Loucy (cell line): ENCODE results near the gene RNU11.

ENCODE experiments used
- H2AFZ ChIP-seq: fragments of 200-600 bp; sonication (generic); 2 replicates; pipeline ENCODE4 v1.6.0; 2016; ENCODE audit warnings: antibody characterized with exemption, mild to moderate bottlenecking, low read length, moderate library complexity
- H3F3A ChIP-seq: fragments of 200-600 bp; 2 replicates; pipeline ENCODE4 v1.6.0; 2016; ENCODE audit warnings: antibody characterized with exemption, low read depth, mild to moderate bottlenecking
- H3K27me3 ChIP-seq: fragments of 200-600 bp; sonication (generic); 2 replicates; pipeline ENCODE4 v1.6.1; 2014; ENCODE audit warnings: low read length, mild to moderate bottlenecking; ENCODE audit not compliant: insufficient read depth, poor library complexity, severe bottlenecking
- H3K36me3 ChIP-seq: fragments of 200-600 bp; sonication (generic); 2 replicates; pipeline ENCODE4 v1.6.1; 2016; ENCODE audit warnings: low read length; ENCODE audit not compliant: insufficient read depth
- H3K4me1 ChIP-seq: fragments of 200-600 bp; sonication (generic); 2 replicates; pipeline ENCODE4 v1.5.1; 2014; ENCODE audit warnings: low read length, mild to moderate bottlenecking; ENCODE audit not compliant: insufficient read depth, poor library complexity, severe bottlenecking
- H3K4me2 ChIP-seq: fragments of 200-600 bp; sonication (generic); 2 replicates; pipeline ENCODE4 v1.6.0; 2014; ENCODE audit warnings: antibody characterized with exemption, low read length, low read depth, mild to moderate bottlenecking; ENCODE audit not compliant: poor library complexity, severe bottlenecking
- H3K4me3 ChIP-seq: fragments of 200-600 bp; sonication (generic); 2 replicates; pipeline ENCODE4 v1.5.1; 2014; ENCODE audit warnings: low read length, mild to moderate bottlenecking, mixed read lengths; ENCODE audit not compliant: poor library complexity, severe bottlenecking
- H3K79me2 ChIP-seq: fragments of 200-600 bp; sonication (generic); 2 replicates; pipeline ENCODE4 v1.6.1; 2014; ENCODE audit warnings: low read length; ENCODE audit not compliant: insufficient read depth
- H3K9ac ChIP-seq: fragments of 200-600 bp; sonication (generic); 2 replicates; pipeline ENCODE4 v1.6.0; 2014; ENCODE audit warnings: mild to moderate bottlenecking, low read depth, low read length, moderate library complexity; ENCODE audit not compliant: poor library complexity, severe bottlenecking
- H3K9me2 ChIP-seq: fragments of 200-600 bp; sonication (generic); replicated peaks from 2 replicates; pipeline ENCODE4 v1.6.1; 2016; ENCODE audit warnings: low read depth, low read length, mixed read lengths
- H3K9me3 ChIP-seq: fragments of 200-600 bp; sonication (generic); 2 replicates; pipeline ENCODE4 v1.6.1; 2014; ENCODE audit warnings: mild to moderate bottlenecking, antibody characterized with exemption, low read length, low read depth; ENCODE audit not compliant: insufficient read depth
- H4K20me1 ChIP-seq: fragments of 200-600 bp; sonication (generic); 2 replicates; pipeline ENCODE4 v1.6.0; 2014; ENCODE audit warnings: antibody characterized with exemption, low read length, mild to moderate bottlenecking; ENCODE audit not compliant: insufficient read depth, poor library complexity, severe bottlenecking
- CTCF ChIP-seq: fragments of 200-600 bp; sonication (generic); conservative IDR thresholded peaks from 2 replicates; pipeline ENCODE4 v1.5.1; 2014; ENCODE audit warnings: mild to moderate bottlenecking, antibody characterized with exemption, low read length
- EZH2phosphoT487 ChIP-seq: fragments of 200-600 bp; IDR thresholded peaks from 2 replicates; pipeline ENCODE4 v1.6.1; 2018; ENCODE audit warnings: antibody characterized with exemption, mild to moderate bottlenecking, moderate library complexity, borderline replicate concordance

The RNU11 gene

GRCh38 chr1:28666806-28667205 is 18.4 kb downstream of the RNU11 start:
- Histone ChIP-seq H3F3A (peaks cover 5% of the 10 kb centered on the region; the same call in 1 of the 2 replicates), H3K4me1 (no peaks in the 10 kb centered on the region), H3K4me2 (no peak overlapping the region), H3K9me2 (no peaks in the 10 kb centered on the region), H3K36me3 (no peaks in the 10 kb centered on the region), H2AFZ (no peak overlapping the region), H3K79me2 (peaks cover 17% of the 10 kb centered on the region), H3K27me3 (peaks cover 5% of the 10 kb centered on the region), H4K20me1 (peaks cover 8% of the 10 kb centered on the region), H3K9me3 (no peaks in the 10 kb centered on the region), H3K4me3 (no peak overlapping the region), H3K9ac (no peak overlapping the region)
- TF ChIP-seq CTCF (no peak), EZH2phosphoT487 (no peak)

GRCh38 chr1:28668191-28668955 is 20.0 kb downstream of the RNU11 start, which contains the start of gene GMEB1:
Gene GMEB1 (plus strand): TSS chr1:28668784. CDS start chr1:28683613, 14,829 bp downstream.
- no peak for TF ChIP-seq CTCF
- TF ChIP-seq EZH2phosphoT487 = no peak
- Histone ChIP-seq H3K4me2 (peak within 1 kb of the TSS; percentile 84), H3F3A (peaks cover 5% of the 10 kb centered on the region; the same call in 1 of the 2 replicates), H3K4me3 (peak within 1 kb of the TSS; percentile 96), H3K79me2 (peaks cover 22% of the 10 kb centered on the region), H4K20me1 (peaks cover 8% of the 10 kb centered on the region), H3K4me1 (no peaks in the 10 kb centered on the region), H2AFZ (peak within 1 kb of the TSS; percentile 94), H3K9ac (peak within 1 kb of the TSS; percentile 95), H3K9me2 (no peaks in the 10 kb centered on the region), H3K36me3 (no peaks in the 10 kb centered on the region), H3K27me3 (peaks cover 5% of the 10 kb centered on the region), H3K9me3 (no peaks in the 10 kb centered on the region)

GRCh38 chr1:28668956-28669723 is 20.7 kb downstream of the RNU11 start:
- peak overlapping the region; percentile 76 for H2AFZ ChIP-seq
- H4K20me1 ChIP-seq = peaks cover 8% of the 10 kb centered on the region
- H3K27me3 ChIP-seq = peaks cover 5% of the 10 kb centered on the region
- peak overlapping the region; percentile 96 for H3K4me3 ChIP-seq
- H3K4me2 ChIP-seq = peak overlapping the region; percentile 74
- H3K79me2 ChIP-seq = peaks cover 22% of the 10 kb centered on the region
- H3F3A ChIP-seq = peaks cover 5% of the 10 kb centered on the region; the same call in 1 of the 2 replicates
- no peaks in the 10 kb centered on the region for H3K9me3 ChIP-seq
- no peaks in the 10 kb centered on the region for H3K4me1 ChIP-seq
- H3K9me2 ChIP-seq = no peaks in the 10 kb centered on the region
- no peak for TF ChIP-seq EZH2phosphoT487
- no peak for TF ChIP-seq CTCF
- peak overlapping the region; percentile 95 for H3K9ac ChIP-seq
- no peaks in the 10 kb centered on the region for H3K36me3 ChIP-seq
